SK-N-SH (cell line): ENCODE data around the gene ACTR6. TPM values are rescaled to one million over a fixed set of nuclear protein-coding genes. Genes with fewer than 3 reads are reported as not detected.
"Not testable (repeated sequence)": the region's sequence is repeated elsewhere in the genome, so short reads cannot be mapped to it uniquely, and the experiment has no call there.

Experiments
- CTCF ChIA-PET: fragments of 300-600, 350-600 bp; formaldehyde crosslinking; extraction: SDS; loops from one replicate; lab custom pipeline; 2021; lab: Yijun Ruan, JAX
- POLR2A ChIA-PET: fragments of 350-600 bp; sonication (Branson Sonifier 250); formaldehyde crosslinking; extraction: SDS; loops from one replicate; lab custom pipeline; 2020; ENCODE audit warnings: antibody characterized with exemption, inconsistent platforms; lab: Yijun Ruan, JAX
- DNase-seq: peaks from one replicate; pipeline ENCODE4 v3.0.0; 2012
- H2AFZ ChIP-seq: fragments of 200-600 bp; sonication (generic); 2 replicates; pipeline ENCODE4 v1.8.1; 2016; ENCODE audit warnings: antibody characterized with exemption, mild to moderate bottlenecking, low read depth
- H3F3A ChIP-seq: fragments of 200-600 bp; sonication (generic); replicated peaks from 2 replicates; pipeline ENCODE3; 2016; ENCODE audit warnings: antibody characterized with exemption, mild to moderate bottlenecking; ENCODE audit not compliant: insufficient read depth
- H3K27ac ChIP-seq, 2 experiments: fragments of 200-500 bp in 1 of 2; fragments of 200-600 bp in 1 of 2; sonication (Bioruptor generic) in 1 of 2; sonication (generic), shearing (Covaris generic) in 1 of 2; 2 replicates each; pipeline versions ENCODE4 v1.5.1 to v1.6.1; 2014 to 2016; ENCODE audit warnings: low read depth in 2 of 2, inconsistent platforms in 1 of 2, low read length in 1 of 2, mild to moderate bottlenecking in 1 of 2, mixed read lengths in 1 of 2
- H3K27me3 ChIP-seq: fragments of 200-600 bp; sonication (generic), shearing (Covaris generic); 2 replicates; pipeline ENCODE4 v1.6.1; 2016; ENCODE audit warnings: mixed run types; ENCODE audit not compliant: insufficient read depth
- H3K36me3 ChIP-seq, 2 experiments: fragments of 200-500 bp in 1 of 2; fragments of 200-600 bp in 1 of 2; sonication (Bioruptor generic) in 1 of 2; sonication (generic) in 1 of 2; replicated peaks in 1 of 2; 2 replicates each; pipeline versions ENCODE3 to v1.5.1; 2014 to 2016; ENCODE audit warnings: low read length in 1 of 2, mild to moderate bottlenecking in 1 of 2; ENCODE audit not compliant: insufficient read depth in 2 of 2, control insufficient read depth in 1 of 2
- H3K4me1 ChIP-seq, 2 experiments: fragments of 200-500 bp in 1 of 2; fragments of 200-600 bp in 1 of 2; sonication (Bioruptor generic) in 1 of 2; sonication (generic), shearing (Covaris generic) in 1 of 2; 2 replicates each; pipeline versions ENCODE4 v1.5.1 to v1.6.1; 2014 to 2016; ENCODE audit warnings: low read depth in 1 of 2, low read length in 1 of 2, mixed run types in 1 of 2; ENCODE audit not compliant: insufficient read depth in 2 of 2, control insufficient read depth in 1 of 2
- H3K4me2 ChIP-seq: fragments of 200-600 bp; sonication (generic), shearing (Covaris generic); 2 replicates; pipeline ENCODE4 v1.6.1; 2017; ENCODE audit warnings: mixed run types
- H3K4me3 ChIP-seq, 2 experiments: fragments of 200-500 bp in 1 of 2; fragments of 200-600 bp in 1 of 2; sonication (Bioruptor generic) in 1 of 2; sonication (generic), shearing (Covaris generic) in 1 of 2; 2 replicates each; pipeline versions ENCODE4 v1.5.1 to v1.8.1; 2014 to 2016; ENCODE audit warnings: low read depth in 2 of 2, inconsistent platforms in 1 of 2, low read length in 1 of 2, mild to moderate bottlenecking in 1 of 2, mixed read lengths in 1 of 2, moderate library complexity in 1 of 2
- H3K79me2 ChIP-seq: fragments of 200-600 bp; sonication (generic); 2 replicates; pipeline ENCODE4 v1.8.1; 2017; ENCODE audit warnings: mild to moderate bottlenecking; ENCODE audit not compliant: insufficient read depth
- H3K9ac ChIP-seq: fragments of 200-600 bp; sonication (generic); 2 replicates; pipeline ENCODE4 v1.6.1; 2017; ENCODE audit warnings: mixed run types
- H3K9me2 ChIP-seq: fragments of 200-600 bp; sonication (generic); 2 replicates; pipeline ENCODE4 v1.6.1; 2017; ENCODE audit warnings: mixed run types
- H3K9me3 ChIP-seq: fragments of 200-600 bp; sonication (generic); 2 replicates; pipeline ENCODE4 v1.6.1; 2017; ENCODE audit warnings: mixed run types, mild to moderate bottlenecking, moderate library complexity
- H4K20me1 ChIP-seq: fragments of 200-600 bp; sonication (generic); 2 replicates; pipeline ENCODE4 v1.6.1; 2017; ENCODE audit warnings: mild to moderate bottlenecking, mixed run types; ENCODE audit not compliant: insufficient read depth
- CHD2 ChIP-seq: fragments of 150-350 bp; IDR thresholded peaks from 2 replicates; pipeline ENCODE4 v1.6.1; 2018; ENCODE audit warnings: low read length; ENCODE audit not compliant: partially characterized antibody
- FOSL2 ChIP-seq: IDR thresholded peaks from 2 replicates; pipeline ENCODE4 v1.4.0; 2012; ENCODE audit warnings: low read depth, mild to moderate bottlenecking, moderate library complexity, borderline replicate concordance
- FOXM1 ChIP-seq: IDR thresholded peaks from 2 replicates; pipeline ENCODE4 v1.4.0; 2012; ENCODE audit warnings: low read depth, mild to moderate bottlenecking
- JUND ChIP-seq: IDR thresholded peaks from 2 replicates; pipeline ENCODE4 v1.4.0; 2012
- MEF2A ChIP-seq: IDR thresholded peaks from 2 replicates; pipeline ENCODE4 v1.4.0; 2012; ENCODE audit warnings: low read depth, borderline replicate concordance
- MXI1 ChIP-seq: IDR thresholded peaks from 2 replicates; pipeline ENCODE4 v1.6.1; 2012; ENCODE audit warnings: mild to moderate bottlenecking, low read depth, low read length, improper control_type of control experiment
- NRF1 ChIP-seq: IDR thresholded peaks from 2 replicates; pipeline ENCODE4 v1.6.1; 2012; ENCODE audit warnings: low read depth, mild to moderate bottlenecking, low read length
- POLR2AphosphoS5 ChIP-seq: IDR thresholded peaks from 2 replicates; pipeline ENCODE4 v1.6.1; 2012; ENCODE audit warnings: low read depth, low read length
- RAD21 ChIP-seq: IDR thresholded peaks from 2 replicates; pipeline ENCODE4 v1.6.1; 2012; ENCODE audit warnings: mild to moderate bottlenecking, low read length
- RFX5 ChIP-seq: IDR thresholded peaks from 2 replicates; pipeline ENCODE4 v1.6.1; 2012; ENCODE audit warnings: mild to moderate bottlenecking, improper control_type of control experiment, low read length
- RXRA ChIP-seq: IDR thresholded peaks from 2 replicates; pipeline ENCODE4 v1.4.0; 2012; ENCODE audit warnings: low read depth, mild to moderate bottlenecking, borderline replicate concordance
- SMC3 ChIP-seq: IDR thresholded peaks from 2 replicates; pipeline ENCODE4 v1.6.1; 2012; ENCODE audit warnings: low read depth, low read length, improper control_type of control experiment
- TAF1 ChIP-seq: IDR thresholded peaks from 2 replicates; pipeline ENCODE4 v1.6.1; 2012; ENCODE audit warnings: low read depth, mild to moderate bottlenecking, low read length, moderate library complexity, borderline replicate concordance
- USF2 ChIP-seq: fragments of 150-350 bp; IDR thresholded peaks from 2 replicates; pipeline ENCODE4 v1.6.1; 2017; ENCODE audit warnings: antibody characterized with exemption, low read length, low read depth, borderline replicate concordance
- WGBS: methylation state at CpG from one replicate; pipeline ENCODE4 v1.1.6; 2017; ENCODE audit warnings: low lambda C conversion rate; 5-methylcytosine and 5-hydroxymethylcytosine counted together
- polyA plus RNA-seq, 3 experiments: library from polyadenylated mRNA; depleted of rRNA; stranded (reverse); fragments of >200 nt; gene quantifications; 2 replicates each; pipeline ENCODE4 v1.2.3, GENCODE V29; 2012
- TF ChIP-seq, protein P1 (sequence below): IDR thresholded peaks from 2 replicates; pipeline ENCODE4 v1.4.0; 2012; ENCODE audit warnings: low read depth
- TF ChIP-seq, protein P2 (sequence below): fragments of 150-350 bp; IDR thresholded peaks from 2 replicates; pipeline ENCODE4 v1.6.1; 2016; ENCODE audit warnings: mild to moderate bottlenecking, low read depth, low read length

ACTR6 gene
- polyA plus RNA-seq, 1 of the 3 experiments (the other 2 are of a cell fraction), result 21.5 TPM

- no peak overlapping the region for H3K9ac ChIP-seq
- peaks cover 6% of the 10 kb centered on the region for H3F3A ChIP-seq
- no peaks in the 10 kb centered on the region for H3K9me2 ChIP-seq
- CTCF ChIA-PET, result no interaction called here
- TF ChIP-seq, protein P1, sequence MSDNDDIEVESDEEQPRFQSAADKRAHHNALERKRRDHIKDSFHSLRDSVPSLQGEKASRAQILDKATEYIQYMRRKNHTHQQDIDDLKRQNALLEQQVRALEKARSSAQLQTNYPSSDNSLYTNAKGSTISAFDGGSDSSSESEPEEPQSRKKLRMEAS, result no peak
- no peak for TF ChIP-seq TAF1
- TF ChIP-seq MEF2A, result no peak
- H4K20me1 ChIP-seq, result no peaks in the 10 kb centered on the region; the same call in 1 of the 2 replicates
- no peaks in the 10 kb centered on the region for H3K27me3 ChIP-seq
- H2AFZ ChIP-seq, result no peak overlapping the region
- 77% methylated on average over 5 of the region's 5 CpGs for WGBS
- no peak for DNase-seq
- H3K79me2 ChIP-seq, result peaks cover 8% of the 10 kb centered on the region
- peaks cover 3 to 8% of the 10 kb centered on the region in 2 experiments; a peak in 3 of 4 replicates for H3K4me1 ChIP-seq
- H3K36me3 ChIP-seq, result no peaks in the 10 kb centered on the region
- H3K27ac ChIP-seq, result no peak overlapping the region
- POLR2A ChIA-PET, result no interaction called here
- H3K4me2 ChIP-seq, result no peak overlapping the region
- no peak overlapping the region for H3K4me3 ChIP-seq
- H3K9me3 ChIP-seq, result no peaks in the 10 kb centered on the region
Observed at GRCh38 chr12:100263131-100263530, 62.5 kb downstream of the ACTR6 start.

- POLR2A ChIA-PET, result interaction anchor here (0.6 kb wide), 1 partner anchor 395 kb away, joined by 5 read pairs; no protein-coding TSS in a partner anchor
- H3K9me3 ChIP-seq, H3K36me3 ChIP-seq, H3K4me3 ChIP-seq, H3F3A ChIP-seq, H2AFZ ChIP-seq, DNase-seq, H3K4me2 ChIP-seq, H3K27ac ChIP-seq, CTCF ChIA-PET, H3K9me2 ChIP-seq, H3K27me3 ChIP-seq, H3K9ac ChIP-seq: not testable (repeated sequence)
- H4K20me1 ChIP-seq, result peaks cover 17% of the 10 kb centered on the region; the same call in 1 of the 2 replicates
- H3K79me2 ChIP-seq, result peaks cover 27% of the 10 kb centered on the region
- 90% methylated on average over 5 of the region's 5 CpGs for WGBS
- H3K4me1 ChIP-seq, result peaks cover 12 to 13% of the 10 kb centered on the region in 2 experiments; a peak in 3 of 4 replicates
Observed at GRCh38 chr12:100265107-100265506, 64.5 kb downstream of the ACTR6 start.

- Histone ChIP-seq H4K20me1 (peaks cover 19% of the 10 kb centered on the region; the same call in 1 of the 2 replicates), H3K27me3 (no peaks in the 10 kb centered on the region), H3K79me2 (peaks cover 36% of the 10 kb centered on the region), H3K4me2 (peak overlapping the region; percentile 84), H3K4me1 (peaks cover 12 to 13% of the 10 kb centered on the region in 2 experiments; a peak in 3 of 4 replicates), H3K9me3 (no peaks in the 10 kb centered on the region), H3K9me2 (no peaks in the 10 kb centered on the region), H3K27ac (peak overlapping the region; percentile 84 to 93; a peak in 3 of 4 replicates), H3K9ac (peak overlapping the region; percentile 91; the same call in 1 of the 2 replicates), H3K4me3 (peak overlapping the region; percentile 79 to 88), H3K36me3 (no peaks in the 10 kb centered on the region), H3F3A (peaks cover 6% of the 10 kb centered on the region), H2AFZ (peak overlapping the region; percentile 95)
- ChIA-PET POLR2A (interaction anchor here (0.6 to 2.1 kb wide), 2 partner anchors 65 to 1598 kb away, joined by 3 to 11 read pairs; partner anchors contain the start of gene ACTR6), CTCF (no interaction called here)
- WGBS, result 66% methylated on average over 11 of the region's 11 CpGs
- DNase-seq, result peak; percentile 17
- TF ChIP-seq FOXM1 (no peak), MEF2A (no peak), MXI1 (no peak), RFX5 (no peak), RAD21 (no peak), CHD2 (no peak), JUND (no peak), USF2 (no peak), FOSL2 (no peak), POLR2AphosphoS5 (no peak), SMC3 (no peak), RXRA (no peak), NRF1 (no peak)
- TF ChIP-seq, protein P2, sequence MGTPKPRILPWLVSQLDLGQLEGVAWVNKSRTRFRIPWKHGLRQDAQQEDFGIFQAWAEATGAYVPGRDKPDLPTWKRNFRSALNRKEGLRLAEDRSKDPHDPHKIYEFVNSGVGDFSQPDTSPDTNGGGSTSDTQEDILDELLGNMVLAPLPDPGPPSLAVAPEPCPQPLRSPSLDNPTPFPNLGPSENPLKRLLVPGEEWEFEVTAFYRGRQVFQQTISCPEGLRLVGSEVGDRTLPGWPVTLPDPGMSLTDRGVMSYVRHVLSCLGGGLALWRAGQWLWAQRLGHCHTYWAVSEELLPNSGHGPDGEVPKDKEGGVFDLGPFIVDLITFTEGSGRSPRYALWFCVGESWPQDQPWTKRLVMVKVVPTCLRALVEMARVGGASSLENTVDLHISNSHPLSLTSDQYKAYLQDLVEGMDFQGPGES, result no peak
Observed at GRCh38 chr12:100265732-100266584, 65.3 kb downstream of the ACTR6 start.
